Measurements from ENCODE around the gene CGAS.
"Not testable (repeated sequence)": the region's sequence is repeated elsewhere in the genome, so short reads cannot be mapped to it uniquely, and the experiment has no call there.

CGAS gene

DNA sequence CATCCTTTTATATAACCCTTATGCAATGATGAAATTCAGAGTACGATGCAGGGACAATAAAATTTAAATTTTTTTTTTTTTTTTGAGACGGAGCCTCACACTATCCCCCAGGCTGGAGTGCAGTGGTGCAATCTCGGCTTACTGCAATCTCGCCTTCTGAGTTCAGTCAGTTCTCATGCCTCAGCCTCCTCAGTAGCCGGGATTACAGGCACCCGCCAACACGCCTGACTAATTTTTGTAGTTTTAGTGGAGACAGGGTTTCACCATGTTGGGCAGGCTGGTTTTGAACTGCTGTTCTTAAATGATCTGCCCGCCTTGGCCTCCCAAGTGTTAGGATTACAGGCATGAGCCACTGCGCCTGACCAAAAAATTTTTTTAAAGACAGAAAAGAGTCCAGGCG is 24.6 kb upstream of the CGAS start:
- no peak for DNase-seq (ENCODE audit: low read depth)
- TF ChIP-seq, protein P1, sequence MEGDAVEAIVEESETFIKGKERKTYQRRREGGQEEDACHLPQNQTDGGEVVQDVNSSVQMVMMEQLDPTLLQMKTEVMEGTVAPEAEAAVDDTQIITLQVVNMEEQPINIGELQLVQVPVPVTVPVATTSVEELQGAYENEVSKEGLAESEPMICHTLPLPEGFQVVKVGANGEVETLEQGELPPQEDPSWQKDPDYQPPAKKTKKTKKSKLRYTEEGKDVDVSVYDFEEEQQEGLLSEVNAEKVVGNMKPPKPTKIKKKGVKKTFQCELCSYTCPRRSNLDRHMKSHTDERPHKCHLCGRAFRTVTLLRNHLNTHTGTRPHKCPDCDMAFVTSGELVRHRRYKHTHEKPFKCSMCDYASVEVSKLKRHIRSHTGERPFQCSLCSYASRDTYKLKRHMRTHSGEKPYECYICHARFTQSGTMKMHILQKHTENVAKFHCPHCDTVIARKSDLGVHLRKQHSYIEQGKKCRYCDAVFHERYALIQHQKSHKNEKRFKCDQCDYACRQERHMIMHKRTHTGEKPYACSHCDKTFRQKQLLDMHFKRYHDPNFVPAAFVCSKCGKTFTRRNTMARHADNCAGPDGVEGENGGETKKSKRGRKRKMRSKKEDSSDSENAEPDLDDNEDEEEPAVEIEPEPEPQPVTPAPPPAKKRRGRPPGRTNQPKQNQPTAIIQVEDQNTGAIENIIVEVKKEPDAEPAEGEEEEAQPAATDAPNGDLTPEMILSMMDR (IDR thresholded peaks at IDR 0.05; ENCODE audit: insufficient read depth, low read depth, low read length, missing control alignments), result no peak
- H3K4me3 ChIP-seq (ENCODE audit: low read length), result no peak overlapping the region

DNA sequence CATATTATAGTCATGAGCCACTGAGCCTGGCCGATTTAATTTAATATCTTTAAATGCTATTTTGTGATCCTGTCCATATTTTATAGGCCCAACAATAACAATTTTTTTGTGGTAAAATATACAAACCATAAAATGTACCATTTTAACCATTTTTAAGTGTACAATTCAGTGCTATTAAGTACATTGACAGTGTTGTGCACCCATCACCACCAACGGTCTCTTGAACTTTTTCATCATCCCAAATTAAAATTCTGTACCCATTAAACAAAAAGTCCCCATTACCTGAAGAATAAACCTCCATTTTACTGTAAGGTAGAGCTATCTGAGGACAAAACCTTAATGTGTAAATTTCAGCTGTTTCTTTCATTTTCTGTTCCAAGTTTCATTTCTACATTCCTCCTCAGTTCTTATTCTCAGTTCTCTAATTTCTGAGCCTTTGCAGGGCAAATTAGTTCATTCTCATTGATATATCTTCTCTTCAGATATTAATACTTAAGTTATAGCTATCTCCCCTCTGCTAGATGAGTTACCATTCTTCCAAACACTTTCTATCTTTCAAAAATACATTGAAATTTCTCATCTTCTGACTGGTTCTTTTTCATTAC is 19.7 kb upstream of the CGAS start:
- DNase-seq (ENCODE audit: low read depth), result no peak
- TF ChIP-seq, protein P1 (IDR thresholded peaks at IDR 0.05; ENCODE audit: insufficient read depth, low read depth, low read length, missing control alignments), result no peak
- H3K4me3 ChIP-seq (ENCODE audit: low read length), result no peak overlapping the region

DNA sequence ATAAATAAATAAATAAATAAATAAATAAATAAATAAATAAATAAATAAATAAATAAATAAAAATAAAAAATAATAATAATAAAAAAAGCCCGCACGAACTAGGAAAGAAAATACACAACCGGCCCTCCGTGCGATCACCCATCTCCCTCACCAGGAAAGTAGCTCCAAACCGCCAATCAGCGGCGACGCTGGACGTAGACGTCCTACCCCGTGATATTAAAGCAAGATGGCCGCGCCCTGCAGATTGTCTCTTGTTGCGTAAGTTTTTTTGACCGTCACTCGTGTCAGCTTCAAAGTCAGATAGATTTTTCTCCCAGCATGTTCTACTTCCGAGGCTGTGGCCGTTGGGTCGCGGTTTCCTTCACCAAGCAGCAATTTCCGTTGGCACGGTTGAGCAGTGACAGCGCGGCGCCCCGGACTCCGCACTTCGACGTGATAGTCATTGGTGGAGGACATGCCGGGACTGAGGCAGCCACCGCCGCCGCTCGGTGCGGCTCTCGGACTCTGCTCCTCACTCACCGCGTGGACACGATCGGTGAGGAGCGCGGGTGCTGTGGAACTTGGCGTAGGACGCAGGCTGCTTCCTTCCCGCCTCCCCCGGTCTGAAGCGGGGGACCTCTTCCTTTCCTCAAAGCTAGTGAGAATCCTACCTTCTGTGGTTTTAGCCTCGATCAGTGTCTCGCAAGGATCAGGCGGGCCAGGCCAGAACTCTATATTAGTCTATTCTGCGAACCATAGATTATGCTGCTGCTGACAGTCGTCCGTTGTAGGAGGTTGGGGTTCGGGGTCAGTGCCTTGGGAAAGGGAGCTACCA is 9.6 kb upstream of the CGAS start, which contains the start of gene MTO1:
MTO1 (plus strand) TSS at position 201 of the 814 bp plus-strand sequence; CDS start at position 319, 118 bp downstream.
- TF ChIP-seq, protein P1 (IDR thresholded peaks at IDR 0.05; ENCODE audit: insufficient read depth, low read depth, low read length, missing control alignments), result no peak
- peak within 1 kb of the TSS; percentile 93 for H3K4me3 ChIP-seq (ENCODE audit: low read length)
- peak; percentile 92 for DNase-seq (ENCODE audit: low read depth)

DNA sequence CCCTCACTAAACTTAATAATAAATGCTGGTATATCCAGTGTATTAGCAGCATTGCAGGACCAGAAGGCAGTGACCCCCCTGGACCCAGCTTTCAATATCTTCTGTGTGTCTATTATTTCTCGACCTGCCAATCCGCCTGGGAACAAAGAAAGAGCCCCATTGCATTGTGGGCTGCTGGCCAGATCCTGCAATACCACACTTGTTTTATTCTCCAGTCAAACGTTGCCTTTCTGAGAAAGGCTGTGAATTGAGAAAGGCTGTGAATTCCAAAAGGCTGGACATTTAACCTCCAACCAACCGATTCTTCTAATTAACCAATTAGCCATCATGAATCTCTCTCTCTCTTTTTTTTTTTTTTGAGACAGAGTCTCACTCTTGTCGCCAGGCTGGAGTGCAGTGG is 8.0 kb upstream of the CGAS start:
- TF ChIP-seq, protein P1 (IDR thresholded peaks at IDR 0.05; ENCODE audit: insufficient read depth, low read depth, low read length, missing control alignments), result no peak
- no peak for DNase-seq (ENCODE audit: low read depth)
- H3K4me3 ChIP-seq (ENCODE audit: low read length), result no peak overlapping the region

DNA sequence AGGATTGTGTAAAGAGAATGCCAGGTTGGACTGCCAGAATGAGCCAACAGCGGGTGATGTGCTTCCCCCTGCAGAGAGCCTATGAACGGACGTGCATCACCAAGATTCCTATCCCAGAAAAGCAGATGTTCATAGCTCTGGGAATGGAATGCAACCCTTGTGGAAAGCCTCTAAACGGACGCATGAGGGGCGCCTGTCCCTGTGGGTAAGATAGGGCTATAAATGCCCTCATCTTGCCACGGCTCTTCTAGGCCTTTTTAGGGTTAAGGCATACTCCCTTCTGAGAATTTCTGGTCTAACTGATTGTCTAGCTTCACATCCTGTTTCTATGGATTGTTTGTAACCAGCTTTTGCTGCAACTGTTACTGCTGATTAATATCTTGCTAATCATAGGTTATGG is 7.4 kb upstream of the CGAS start:
- not testable (repeated sequence) for H3K4me3 ChIP-seq (ENCODE audit: low read length); DNase-seq (ENCODE audit: low read depth)

DNA sequence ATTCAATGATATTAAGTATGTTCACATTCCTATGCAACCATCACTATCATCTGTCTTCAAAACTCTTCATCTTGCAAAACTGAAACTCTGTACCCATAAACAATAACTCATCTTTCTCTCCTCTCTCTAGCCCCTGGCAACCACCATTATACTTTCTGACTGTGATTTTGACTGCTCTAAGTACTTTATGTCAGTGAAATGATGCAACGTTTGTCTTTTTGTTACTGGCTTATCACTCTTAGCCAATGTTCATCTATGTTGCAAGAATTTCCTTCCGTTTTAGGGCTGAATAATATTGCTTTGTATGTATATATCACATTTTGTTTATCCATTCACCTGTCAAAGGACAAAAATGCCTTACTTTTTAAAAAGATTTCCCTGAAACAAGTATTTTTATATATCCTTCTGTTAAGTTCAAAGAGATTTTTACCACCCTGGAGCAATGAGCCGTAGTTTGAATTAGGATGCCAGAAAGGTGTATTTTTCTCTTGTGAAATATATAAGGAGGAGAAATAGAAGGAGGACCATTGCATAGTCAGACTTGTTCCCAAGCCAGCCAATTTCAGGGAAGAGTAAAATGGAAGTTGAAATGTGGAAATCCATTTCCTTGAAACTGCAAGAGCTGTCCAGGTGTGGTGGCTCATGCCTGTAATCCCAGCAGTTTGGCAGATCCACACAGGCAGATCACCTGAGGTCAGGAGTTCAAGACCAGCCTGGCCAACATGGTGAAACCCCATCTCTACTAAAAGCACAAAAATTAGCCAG is 4.0 kb upstream of the CGAS start:
- DNase-seq (ENCODE audit: low read depth), result peak; percentile 88
- TF ChIP-seq, protein P1 (IDR thresholded peaks at IDR 0.05; ENCODE audit: insufficient read depth, low read depth, low read length, missing control alignments), result no peak
- H3K4me3 ChIP-seq (ENCODE audit: low read length), result no peak overlapping the region

Measured in epithelial cell of esophagus (primary cell).